Esophagus squamous epithelium (tissue), 5 donors: ENCODE results near the gene SYAP1. TPM values are rescaled to one million over a fixed set of nuclear protein-coding genes. Genes with fewer than 3 reads are reported as not detected.
A peak's percentile ranks its signal among the peaks of the same experiment; 100 is the strongest.

Source experiments
- DNase-seq: peaks from one replicate; lab custom pipeline; 2025; lab: John Stamatoyannopoulos, UW
- H3K27ac ChIP-seq, 4 donors: fragments of 200-600 bp; sonication (generic); one replicate each; pipeline ENCODE4 v1.5.1; 2016 to 2019; ENCODE audit warnings: mild to moderate bottlenecking in 1 of 4
- H3K27me3 ChIP-seq, 4 donors: fragments of 200-600 bp; sonication (generic); 1 replicate in 3 of 4; 2 replicates in 1 of 4; pipeline versions ENCODE4 v1.5.1 to v1.6.0; 2017 to 2021; ENCODE audit warnings: antibody characterized with exemption in 1 of 4
- H3K36me3 ChIP-seq, 3 donors: fragments of 200-600 bp; sonication (generic); one replicate each; pipeline ENCODE4 v1.5.1; 2016 to 2019
- H3K4me1 ChIP-seq, 3 donors: fragments of 200-600 bp; sonication (generic); one replicate each; pipeline ENCODE4 v1.5.1; 2017 to 2019
- H3K4me3 ChIP-seq, 4 donors: fragments of 200-600 bp; sonication (generic); 1 replicate in 3 of 4; 2 replicates in 1 of 4; pipeline ENCODE4 v1.5.1; 2016 to 2019; ENCODE audit warnings: mild to moderate bottlenecking in 2 of 4, moderate library complexity in 1 of 4
- H3K9me3 ChIP-seq, 3 donors: fragments of 200-600 bp; sonication (generic); one replicate each; pipeline ENCODE4 v1.5.1; 2016 to 2019
- CTCF ChIP-seq, 6 experiments: fragments of 450-650 bp in 4 of 6; fragments of 200-600 bp in 2 of 6; sonication (generic) in 2 of 6; IDR thresholded peaks; one replicate each; pipeline ENCODE4 v1.5.1; 2016 to 2019; ENCODE audit warnings: antibody characterized with exemption in 6 of 6, mild to moderate bottlenecking in 4 of 6, moderate library complexity in 4 of 6
- POLR2A ChIP-seq, 4 donors: fragments of 450-650 bp; IDR thresholded peaks; one replicate each; pipeline ENCODE4 v1.6.1; 2017; ENCODE audit warnings: antibody characterized with exemption in 4 of 4, mild to moderate bottlenecking in 4 of 4, moderate library complexity in 3 of 4
- WGBS, 2 donors: methylation state at CpG; one replicate each; pipeline ENCODE4 v1.1.5; 2018; 5-methylcytosine and 5-hydroxymethylcytosine counted together
- intact Hi-C: fragments of 100-400 bp; cut with DNase I; formaldehyde crosslinking; loops from one replicate; pipeline ENCODE4 v1.15.0; 2022
- small RNA-seq, 4 donors: library from RNA; depleted of rRNA; stranded (forward); fragments of <200 nt; gene quantifications; one replicate each; pipeline ENCODE3, GENCODE V24; 2016
- total RNA-seq, 4 donors: library from RNA; depleted of rRNA; stranded (reverse); fragments of >200 nt; gene quantifications; one replicate each; pipeline ENCODE4 v1.1.0, GENCODE V29; 2016
- donor health status: DM: yes; HTN: yes; CAD: no.

The SYAP1 gene
- total RNA-seq, 4 donors from 2014 or later = 16.2 to 22.8 (median 18.2) TPM

DNA sequence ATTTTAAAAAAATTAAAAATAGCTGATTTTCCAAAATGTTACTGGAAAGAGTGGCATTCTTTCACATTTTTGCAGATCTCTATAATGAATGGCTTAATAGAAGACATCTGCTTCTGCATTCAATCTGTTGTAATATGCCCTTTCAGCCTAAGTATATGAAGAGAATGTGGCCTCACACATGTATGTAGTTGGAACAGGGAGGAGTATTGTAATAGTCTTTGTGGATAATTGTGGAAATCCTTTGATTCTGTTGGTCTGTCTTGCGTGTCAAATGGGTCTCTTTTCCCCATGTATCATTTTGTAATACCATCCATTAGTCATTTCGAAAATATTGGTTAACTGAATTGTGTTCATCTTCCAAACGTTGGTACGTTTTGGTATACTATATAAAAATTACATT is 78.4 kb downstream of the SYAP1 start:
- H3K36me3 ChIP-seq = peaks cover 0 to 19% (median 0%) of the 10 kb centered on the region in 3 donors
- WGBS, 2 donors = 73 to 76% methylated on average over 4 of the region's 4 CpGs
- no peak overlapping the region for H3K4me3 ChIP-seq
- DNase-seq = no peak
- H3K27me3 ChIP-seq = no peaks in the 10 kb centered on the region
- H3K9me3 ChIP-seq = no peaks in the 10 kb centered on the region
- no peaks in the 10 kb centered on the region for H3K4me1 ChIP-seq
- TF ChIP-seq POLR2A (IDR thresholded peaks at IDR 0.05) (no peak), CTCF (IDR thresholded peaks at IDR 0.05) (no peak)
- no peak overlapping the region for H3K27ac ChIP-seq
- intact Hi-C loops = no loop called here

- no peaks in the 10 kb centered on the region for H3K9me3 ChIP-seq
- no peak overlapping the region for H3K27ac ChIP-seq
- TF ChIP-seq CTCF (IDR thresholded peaks at IDR 0.05) (no peak), POLR2A (IDR thresholded peaks at IDR 0.05) (no peak)
- WGBS, 2 donors = 63 to 79% methylated on average over 4 to 8 of the region's 8 CpGs
- DNase-seq = no peak
- no peak overlapping the region for H3K4me3 ChIP-seq
- intact Hi-C loops = no loop called here
- H3K27me3 ChIP-seq = no peaks in the 10 kb centered on the region
- H3K4me1 ChIP-seq = peaks cover 3 to 16% (median 3%) of the 10 kb centered on the region in 3 donors
- no peaks in the 10 kb centered on the region for H3K36me3 ChIP-seq
Observed at GRCh38 chrX:16804923-16805464, 85.6 kb downstream of the SYAP1 start.

- no peak overlapping the region for H3K4me3 ChIP-seq
- H3K27me3 ChIP-seq = no peaks in the 10 kb centered on the region
- peaks cover 3 to 16% (median 3%) of the 10 kb centered on the region in 3 donors for H3K4me1 ChIP-seq
- DNase-seq = no peak
- H3K9me3 ChIP-seq = no peaks in the 10 kb centered on the region
- intact Hi-C loops = no loop called here
- no peaks in the 10 kb centered on the region for H3K36me3 ChIP-seq
- peak overlapping the region in 3 of 4 donors; percentile 53 to 63 (median 54) for H3K27ac ChIP-seq
- TF ChIP-seq CTCF (IDR thresholded peaks at IDR 0.05) (no peak), POLR2A (IDR thresholded peaks at IDR 0.05) (no peak)
Observed at GRCh38 chrX:16807548-16807947, 88.1 kb downstream of the SYAP1 start.

DNA sequence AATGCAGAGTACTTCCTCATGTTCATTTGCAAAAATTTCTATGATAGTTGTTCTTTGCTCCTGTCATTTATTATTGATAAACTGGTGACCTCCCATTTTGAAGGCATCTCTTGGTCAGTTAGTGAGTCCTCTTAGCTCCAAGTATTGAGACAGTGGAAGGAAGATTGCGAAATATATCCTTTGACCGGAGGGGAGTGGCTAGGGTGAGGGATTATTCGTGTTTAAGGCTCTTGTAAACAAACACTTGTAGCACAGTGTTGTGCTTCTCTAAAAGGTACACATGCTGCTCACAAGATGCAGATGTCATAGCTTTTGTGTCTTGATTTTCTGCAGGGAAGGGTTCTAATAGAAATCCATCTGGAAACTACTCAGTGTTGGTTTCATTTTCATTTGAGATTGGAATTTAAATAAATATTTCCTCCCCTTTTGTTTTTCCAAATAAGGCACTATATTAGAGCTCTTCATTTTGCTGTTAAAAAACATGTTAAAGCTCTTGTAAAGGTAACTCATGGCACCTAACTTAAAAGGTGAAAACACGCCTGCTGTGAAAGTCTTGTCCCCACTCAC is 88.6 kb downstream of the SYAP1 start:
- peak overlapping the region in 3 of 4 donors; percentile 18 to 56 (median 24) for H3K4me3 ChIP-seq
- TF ChIP-seq CTCF (IDR thresholded peaks at IDR 0.05) (no peak), POLR2A (IDR thresholded peaks at IDR 0.05) (no peak)
- 30 to 55% methylated on average over 4 of the region's 4 CpGs for WGBS, 2 donors
- intact Hi-C loops = no loop called here
- H3K27ac ChIP-seq = peak overlapping the region in 3 of 4 donors; percentile 32 to 63 (median 54)
- H3K9me3 ChIP-seq = no peaks in the 10 kb centered on the region
- peaks cover 3 to 16% (median 3%) of the 10 kb centered on the region in 3 donors for H3K4me1 ChIP-seq
- no peak for DNase-seq
- no peaks in the 10 kb centered on the region for H3K27me3 ChIP-seq
- H3K36me3 ChIP-seq = no peaks in the 10 kb centered on the region

DNA sequence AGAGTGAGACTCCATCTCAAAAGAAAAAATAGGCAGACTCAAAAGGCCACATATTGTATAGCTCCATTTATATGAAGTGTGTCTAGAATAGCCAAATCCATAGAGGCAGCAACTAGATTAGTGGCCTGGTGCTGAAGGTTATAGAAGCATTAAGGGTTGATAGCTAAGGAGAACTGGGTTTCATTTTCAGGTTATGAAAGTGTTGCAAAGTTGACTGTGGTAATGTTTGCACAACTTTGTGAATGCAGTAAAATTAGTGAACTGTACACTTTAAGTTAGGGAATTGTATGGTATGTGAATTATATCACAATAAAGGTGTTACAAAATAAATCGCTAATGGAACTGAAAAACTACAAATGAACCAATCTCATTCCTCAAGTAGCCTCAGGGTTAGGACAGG is 95.2 kb downstream of the SYAP1 start:
- no peaks in the 10 kb centered on the region for H3K9me3 ChIP-seq
- WGBS, 2 donors = 92 to 94% methylated on average over 1 of the region's 1 CpG
- peaks cover 0 to 13% (median 0%) of the 10 kb centered on the region in 3 donors for H3K36me3 ChIP-seq
- H3K4me3 ChIP-seq = no peak overlapping the region
- H3K27me3 ChIP-seq = no peaks in the 10 kb centered on the region
- H3K4me1 ChIP-seq = no peaks in the 10 kb centered on the region
- H3K27ac ChIP-seq = no peak overlapping the region
- DNase-seq = no peak
- TF ChIP-seq POLR2A (IDR thresholded peaks at IDR 0.05) = no peak
- no peak for TF ChIP-seq CTCF (IDR thresholded peaks at IDR 0.05)
- intact Hi-C loops = no loop called here

Small RNAs within 50 kb of the gene (small RNA-seq; reads per million reads assigned to genes)
- 0 reads per million in 4 donors for gene RNU7-56P
- 0 reads per million in 4 donors for gene RPL12P49

Other genes with a start within 250 kb of the SYAP1 start
- not detected for gene S100G, start 69.5 kb upstream of the SYAP1 start, total RNA-seq
- 1 to 10 TPM; 4.1 to 9.7 (median 6.3) TPM for gene CTPS2, start 6.9 kb upstream of the SYAP1 start, total RNA-seq
- 10 to 100 TPM in 2 of 4 donors, 1 to 10 TPM in 2; 6.4 to 14.9 (median 10.9) TPM for gene TXLNG, start 66.9 kb downstream of the SYAP1 start, total RNA-seq
- 10 to 100 TPM; 41.1 to 91.9 (median 74.1) TPM for gene RBBP7, start 150.8 kb downstream of the SYAP1 start, total RNA-seq
- 10 to 100 TPM in 1 of 4 donors, 1 to 10 TPM in 1, under 1 TPM in 2; 0.97 to 12.8 (median 3.0) TPM for gene REPS2, start 227.0 kb downstream of the SYAP1 start, total RNA-seq